Keratinocyte (primary cell): ENCODE measurements around the gene IGHMBP2. TPM values are rescaled to one million over a fixed set of nuclear protein-coding genes. Genes with fewer than 3 reads are reported as not detected.
A peak's percentile ranks its signal among the peaks of the same experiment; 100 is the strongest.

Experiments used
- DNase-seq: peaks from one replicate; pipeline ENCODE4 v3.0.0-alpha.2; 2011; ENCODE audit warnings: low read depth, missing footprints, low spot score
- FAIRE-seq: peaks from 2 replicates; lab custom pipeline; 2011; peaks lifted over from hg19 to GRCh38; lab: Jason Lieb, UNC
- H2AFZ ChIP-seq: 2 replicates; pipeline ENCODE4 v1.6.0; 2012; ENCODE audit warnings: low read length, control low read depth, inconsistent platforms; ENCODE audit not compliant: control insufficient read depth
- H3K27ac ChIP-seq: 2 replicates; pipeline ENCODE4 v1.5.1; 2011; ENCODE audit warnings: low read length; ENCODE audit not compliant: control insufficient read depth, insufficient read depth
- H3K27me3 ChIP-seq: 3 replicates; pipeline ENCODE4 v1.6.0; 2011; ENCODE audit warnings: low read length; ENCODE audit not compliant: control insufficient read depth, insufficient read depth; ENCODE audit errors: extremely low read depth
- H3K36me3 ChIP-seq, 2 experiments: 2 replicates in 1 of 2; 3 replicates in 1 of 2; pipeline ENCODE4 v1.5.1; 2011; ENCODE audit warnings: low read length in 2 of 2, mild to moderate bottlenecking in 1 of 2; ENCODE audit not compliant: control insufficient read depth in 2 of 2, insufficient read depth in 2 of 2; ENCODE audit errors: extremely low read depth in 1 of 2
- H3K4me1 ChIP-seq: 3 replicates; pipeline ENCODE4 v1.5.1; 2011; ENCODE audit warnings: low read length; ENCODE audit not compliant: control insufficient read depth, insufficient read depth; ENCODE audit errors: extremely low read depth
- H3K4me2 ChIP-seq: 3 replicates; pipeline ENCODE4 v1.6.0; 2011; ENCODE audit warnings: low read depth, low read length; ENCODE audit not compliant: control insufficient read depth, insufficient read depth; ENCODE audit errors: extremely low read depth
- H3K4me3 ChIP-seq, 3 experiments: fragments of 200-600 bp in 1 of 3; sonication (generic) in 1 of 3; 2 replicates in 2 of 3; 3 replicates in 1 of 3; pipeline ENCODE4 v1.5.1; 2011 to 2016; ENCODE audit warnings: low read length in 3 of 3, mild to moderate bottlenecking in 3 of 3, control low read depth in 2 of 3, inconsistent platforms in 1 of 3, low read depth in 1 of 3, mixed read lengths in 1 of 3, mixed run types in 1 of 3, moderate library complexity in 1 of 3; ENCODE audit not compliant: control insufficient read depth in 2 of 3, insufficient read depth in 2 of 3; ENCODE audit errors: extremely low read depth in 1 of 3
- H3K79me2 ChIP-seq: 2 replicates; pipeline ENCODE4 v1.6.0; 2012; ENCODE audit warnings: low read length; ENCODE audit not compliant: control insufficient read depth, insufficient read depth
- H3K9ac ChIP-seq: 3 replicates; pipeline ENCODE4 v1.6.0; 2011; ENCODE audit warnings: low read length; ENCODE audit not compliant: control insufficient read depth, insufficient read depth; ENCODE audit errors: extremely low read depth
- H3K9me1 ChIP-seq: 3 replicates; pipeline ENCODE4 v1.6.0; 2011; ENCODE audit warnings: low read length; ENCODE audit not compliant: control insufficient read depth, insufficient read depth; ENCODE audit errors: extremely low read depth
- H3K9me3 ChIP-seq: 2 replicates; pipeline ENCODE4 v1.5.1; 2012; ENCODE audit warnings: low read depth, low read length; ENCODE audit not compliant: control insufficient read depth
- H4K20me1 ChIP-seq: 3 replicates; pipeline ENCODE4 v1.6.0; 2011; ENCODE audit warnings: low read length; ENCODE audit not compliant: control insufficient read depth, insufficient read depth; ENCODE audit errors: extremely low read depth
- CTCF ChIP-seq, 3 experiments: IDR thresholded peaks in 1 of 3; conservative IDR thresholded peaks in 1 of 3; optimal IDR thresholded peaks in 1 of 3; 2 replicates in 2 of 3; 3 replicates in 1 of 3; pipeline versions ENCODE3 to v1.5.1; 2011; ENCODE audit warnings: low read length in 3 of 3, mild to moderate bottlenecking in 3 of 3, moderate library complexity in 2 of 3, control low read depth in 1 of 3, inconsistent platforms in 1 of 3; ENCODE audit not compliant: insufficient read depth in 2 of 3; ENCODE audit errors: extremely low read depth in 1 of 3
- EZH2 ChIP-seq: IDR thresholded peaks from one replicate; pipeline ENCODE4 v1.6.1; 2012; ENCODE audit warnings: inconsistent platforms, mild to moderate bottlenecking, low read length, moderate library complexity
- dilution Hi-C: fragments of 300-500 bp; cut with MboI; formaldehyde crosslinking; loops from one replicate; pipeline ENCODE4 v1.7.0; 2020; ENCODE audit warnings: low sequenced_read_pairs; ENCODE audit not compliant: extremely low pct_ligation_motif_present
- polyA plus RNA-seq, 5 experiments: library from polyadenylated mRNA; depleted of rRNA in 3 of 5; stranded (reverse) in 3 of 5; stranded (forward) in 1 of 5; unstranded in 1 of 5; fragments of >200 nt; gene quantifications; 1 replicate in 1 of 5; 2 replicates in 3 of 5; 3 replicates in 1 of 5; pipeline versions ENCODE4 v1.2.1 to v1.2.3, GENCODE V29; 2011 to 2012; ENCODE audit warnings: missing spikeins in 2 of 5, low read depth in 1 of 5, low replicate concordance in 1 of 5

IGHMBP2 gene
- polyA plus RNA-seq, 1 donor (not counting 4 experiments of a cell fraction or from before 2014, with no cell fraction given), result 10.0 TPM

DNA sequence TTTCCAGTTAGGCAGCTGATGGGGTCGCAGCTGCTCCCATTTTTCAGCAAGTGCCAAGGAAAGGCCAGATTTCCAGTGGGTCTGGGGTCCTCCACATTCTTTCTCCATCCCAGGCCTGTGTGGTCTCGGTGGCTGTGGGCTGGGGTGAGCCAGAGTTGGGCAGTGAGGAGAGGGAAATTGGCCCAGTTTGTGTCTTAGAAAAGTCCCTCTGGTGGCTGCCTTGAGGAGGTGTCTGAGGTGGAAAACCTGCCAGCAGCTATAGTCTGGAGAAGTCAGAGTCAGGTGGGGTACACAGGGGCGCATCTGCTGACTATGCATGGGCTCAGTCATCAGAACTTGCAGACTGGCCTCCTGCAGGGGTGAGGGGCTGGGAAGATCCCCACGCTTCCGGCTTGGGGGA, 46.6 kb downstream of the IGHMBP2 start:
- Histone ChIP-seq H3K79me2 (no peaks in the 10 kb centered on the region), H2AFZ (no peak overlapping the region), H3K9me3 (no peaks in the 10 kb centered on the region), H3K4me1 (peaks cover 3% of the 10 kb centered on the region), H3K27me3 (peaks cover 12% of the 10 kb centered on the region), H3K27ac (no peak overlapping the region), H3K4me2 (no peak overlapping the region), H3K36me3 (no peaks in the 10 kb centered on the region), H4K20me1 (no peaks in the 10 kb centered on the region), H3K9ac (no peak overlapping the region), H3K9me1 (no peaks in the 10 kb centered on the region), H3K4me3 (no peak overlapping the region)
- no peak for FAIRE-seq
- dilution Hi-C loops, result no loop called here
- DNase-seq, result no peak
- TF ChIP-seq EZH2 (no peak), CTCF (optimal IDR thresholded peaks at IDR 0.05 in 1 of 3, IDR thresholded peaks at IDR 0.05 in 1 of 3, conservative IDR thresholded peaks at IDR 0.05 in 1 of 3; ENCODE audit: extremely low read depth in 1 of 3, insufficient read depth in 2 of 3, low read length in 3 of 3) (peak; percentile 10 to 45 (median 31))

- Histone ChIP-seq H3K4me2 (no peak overlapping the region), H3K27ac (no peak overlapping the region), H3K27me3 (peaks cover 10% of the 10 kb centered on the region), H3K9ac (no peak overlapping the region), H3K79me2 (no peaks in the 10 kb centered on the region), H3K9me1 (no peaks in the 10 kb centered on the region), H3K9me3 (no peaks in the 10 kb centered on the region), H3K4me3 (no peak overlapping the region), H3K36me3 (no peaks in the 10 kb centered on the region), H3K4me1 (peaks cover 6% of the 10 kb centered on the region), H4K20me1 (no peaks in the 10 kb centered on the region), H2AFZ (no peak overlapping the region)
- no peak for DNase-seq
- TF ChIP-seq CTCF (optimal IDR thresholded peaks at IDR 0.05 in 1 of 3, IDR thresholded peaks at IDR 0.05 in 1 of 3, conservative IDR thresholded peaks at IDR 0.05 in 1 of 3; ENCODE audit: extremely low read depth in 1 of 3, insufficient read depth in 2 of 3, low read length in 3 of 3), result no peak
- TF ChIP-seq EZH2, result no peak
- no peak for FAIRE-seq
- dilution Hi-C loops, result no loop called here
These were observed 47.1 kb downstream of the IGHMBP2 start for GRCh38 chr11:68950762-68951161.
